Measurements from ENCODE around the gene DDB1.

The DDB1 gene

GRCh38 chr11:61332797-61333549, at the start of gene DDB1, which contains the start of gene TKFC:
TSS of gene DDB1 (minus strand) at chr11:61333105. CDS start at chr11:61332968, 137 bp downstream.
TSS of gene TKFC (plus strand) at chr11:61333228. CDS start at chr11:61334729, 1,501 bp downstream.
- peak; percentile 93 to 97 for DNase-seq (ENCODE audit: low read depth in 2 of 2)

- DNase-seq (ENCODE audit: low read depth in 2 of 2) = no peak
Measured at GRCh38 chr11:61380884-61381283, 48.0 kb upstream of the DDB1 start.

GRCh38 chr11:61378713-61379313, 45.9 kb upstream of the DDB1 start:
- no peak for DNase-seq (ENCODE audit: low read depth in 2 of 2)

- DNase-seq (ENCODE audit: low read depth in 2 of 2) = no peak
Measured at GRCh38 chr11:61377461-61378160, 44.7 kb upstream of the DDB1 start.

GRCh38 chr11:61375761-61376108, 42.8 kb upstream of the DDB1 start:
- no peak for DNase-seq (ENCODE audit: low read depth in 2 of 2)

- no peak for DNase-seq (ENCODE audit: low read depth in 2 of 2)
Measured at GRCh38 chr11:61372659-61373420, 39.9 kb upstream of the DDB1 start.

- no peak for DNase-seq (ENCODE audit: low read depth in 2 of 2)
Measured at GRCh38 chr11:61370349-61371005, 37.6 kb upstream of the DDB1 start.

GRCh38 chr11:61369372-61370348, 36.8 kb upstream of the DDB1 start:
- DNase-seq (ENCODE audit: low read depth in 2 of 2) = no peak

GRCh38 chr11:61368646-61369045, 35.7 kb upstream of the DDB1 start:
- no peak for DNase-seq (ENCODE audit: low read depth in 2 of 2)

GRCh38 chr11:61367406-61367805, 34.5 kb upstream of the DDB1 start:
- no peak for DNase-seq (ENCODE audit: low read depth in 2 of 2)

GRCh38 chr11:61364012-61364675, 31.2 kb upstream of the DDB1 start:
- DNase-seq (ENCODE audit: low read depth in 2 of 2) = no peak

- DNase-seq (ENCODE audit: low read depth in 2 of 2) = peak in 1 of 2 donors; percentile 6
Measured at GRCh38 chr11:61362542-61362875, 29.6 kb upstream of the DDB1 start.

- DNase-seq (ENCODE audit: low read depth in 2 of 2) = peak; percentile 72 to 83
Measured at GRCh38 chr11:61361741-61362541, 29.0 kb upstream of the DDB1 start, which contains the start of the genes CYB561A3 and TMEM138. TSS of gene CYB561A3 (minus strand) at chr11:61361882. CDS start at chr11:61356713, 5,169 bp downstream. TSS of gene TMEM138 (plus strand) at chr11:61362374. CDS start at chr11:61364391, 2,017 bp downstream.

- no peak for DNase-seq (ENCODE audit: low read depth in 2 of 2)
Measured at GRCh38 chr11:61361237-61361740, 28.4 kb upstream of the DDB1 start.

GRCh38 chr11:61359516-61359915, 26.6 kb upstream of the DDB1 start:
- DNase-seq (ENCODE audit: low read depth in 2 of 2) = no peak

GRCh38 chr11:61358566-61358965, 25.7 kb upstream of the DDB1 start:
- no peak for DNase-seq (ENCODE audit: low read depth in 2 of 2)

GRCh38 chr11:61357894-61358239, 25.0 kb upstream of the DDB1 start:
- DNase-seq (ENCODE audit: low read depth in 2 of 2) = no peak

- no peak for DNase-seq (ENCODE audit: low read depth in 2 of 2)
Measured at GRCh38 chr11:61357233-61357893, 24.5 kb upstream of the DDB1 start.

Data from stimulated activated CD4-positive, alpha-beta T cell treated with anti-CD3 and anti-CD28 coated beads, Interleukin-1b, Interleukin-23, amount 100 ng/mL, for 4 hours (primary cell).